HL-60 (cell line): ENCODE measurements around the gene HS6ST2.

Experiments used
- CTCF ChIP-seq: IDR thresholded peaks from one replicate; pipeline ENCODE4 v1.5.1; 2011; ENCODE audit warnings: low read length, control low read depth, inconsistent platforms; ENCODE audit not compliant: insufficient read depth
- GABPA ChIP-seq: IDR thresholded peaks from 2 replicates; pipeline ENCODE4 v1.6.1; 2012; ENCODE audit warnings: low read depth
- TF ChIP-seq, protein P1 (sequence below): IDR thresholded peaks from 2 replicates; pipeline ENCODE4 v1.6.1; 2012; ENCODE audit warnings: low read depth; ENCODE audit not compliant: insufficient replicate concordance

- TF ChIP-seq CTCF = no peak
- no peak for TF ChIP-seq GABPA
- TF ChIP-seq, protein P1, sequence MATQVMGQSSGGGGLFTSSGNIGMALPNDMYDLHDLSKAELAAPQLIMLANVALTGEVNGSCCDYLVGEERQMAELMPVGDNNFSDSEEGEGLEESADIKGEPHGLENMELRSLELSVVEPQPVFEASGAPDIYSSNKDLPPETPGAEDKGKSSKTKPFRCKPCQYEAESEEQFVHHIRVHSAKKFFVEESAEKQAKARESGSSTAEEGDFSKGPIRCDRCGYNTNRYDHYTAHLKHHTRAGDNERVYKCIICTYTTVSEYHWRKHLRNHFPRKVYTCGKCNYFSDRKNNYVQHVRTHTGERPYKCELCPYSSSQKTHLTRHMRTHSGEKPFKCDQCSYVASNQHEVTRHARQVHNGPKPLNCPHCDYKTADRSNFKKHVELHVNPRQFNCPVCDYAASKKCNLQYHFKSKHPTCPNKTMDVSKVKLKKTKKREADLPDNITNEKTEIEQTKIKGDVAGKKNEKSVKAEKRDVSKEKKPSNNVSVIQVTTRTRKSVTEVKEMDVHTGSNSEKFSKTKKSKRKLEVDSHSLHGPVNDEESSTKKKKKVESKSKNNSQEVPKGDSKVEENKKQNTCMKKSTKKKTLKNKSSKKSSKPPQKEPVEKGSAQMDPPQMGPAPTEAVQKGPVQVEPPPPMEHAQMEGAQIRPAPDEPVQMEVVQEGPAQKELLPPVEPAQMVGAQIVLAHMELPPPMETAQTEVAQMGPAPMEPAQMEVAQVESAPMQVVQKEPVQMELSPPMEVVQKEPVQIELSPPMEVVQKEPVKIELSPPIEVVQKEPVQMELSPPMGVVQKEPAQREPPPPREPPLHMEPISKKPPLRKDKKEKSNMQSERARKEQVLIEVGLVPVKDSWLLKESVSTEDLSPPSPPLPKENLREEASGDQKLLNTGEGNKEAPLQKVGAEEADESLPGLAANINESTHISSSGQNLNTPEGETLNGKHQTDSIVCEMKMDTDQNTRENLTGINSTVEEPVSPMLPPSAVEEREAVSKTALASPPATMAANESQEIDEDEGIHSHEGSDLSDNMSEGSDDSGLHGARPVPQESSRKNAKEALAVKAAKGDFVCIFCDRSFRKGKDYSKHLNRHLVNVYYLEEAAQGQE = no peak
Measured at GRCh38 chrX:132624466-132624865, 334.0 kb downstream of the HS6ST2 start.
